ENCODE results near the gene SPANXA1.
"Not testable (repeated sequence)": the region's sequence is repeated elsewhere in the genome, so short reads cannot be mapped to it uniquely, and the experiment has no call there.

The SPANXA1 gene, protein sequence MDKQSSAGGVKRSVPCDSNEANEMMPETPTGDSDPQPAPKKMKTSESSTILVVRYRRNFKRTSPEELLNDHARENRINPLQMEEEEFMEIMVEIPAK

DNA sequence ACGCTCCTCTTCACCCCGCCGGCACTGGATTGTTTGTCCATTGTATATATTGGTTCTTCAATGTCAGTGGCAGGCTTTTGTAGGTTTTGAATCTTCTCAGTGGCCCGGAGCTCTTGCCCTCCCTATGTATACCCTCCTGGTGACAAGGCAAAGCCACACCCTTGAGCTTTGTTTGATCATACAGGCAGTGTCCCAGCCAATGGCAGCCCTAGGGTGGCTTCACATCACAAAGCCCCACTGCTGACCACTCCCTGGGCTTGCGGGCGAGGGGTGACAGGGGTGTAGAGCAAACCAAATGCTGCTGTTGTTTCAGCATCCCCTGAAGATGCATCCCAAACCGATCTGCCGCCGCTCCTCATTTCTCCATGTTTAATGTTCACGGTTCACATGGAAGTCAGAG, at the start of gene SPANXA1:
Gene SPANXA1, minus strand, starts transcription at position 101 of the 400 bp plus-strand sequence. Its CDS starts 60 bp downstream, at position 41.
- not testable (repeated sequence) for H3K4me3 ChIP-seq (replicated peaks in 1 of 2; ENCODE audit: low read depth in 2 of 2, low read length in 2 of 2); DNase-seq (ENCODE audit: low read depth in 2 of 2)

DNA sequence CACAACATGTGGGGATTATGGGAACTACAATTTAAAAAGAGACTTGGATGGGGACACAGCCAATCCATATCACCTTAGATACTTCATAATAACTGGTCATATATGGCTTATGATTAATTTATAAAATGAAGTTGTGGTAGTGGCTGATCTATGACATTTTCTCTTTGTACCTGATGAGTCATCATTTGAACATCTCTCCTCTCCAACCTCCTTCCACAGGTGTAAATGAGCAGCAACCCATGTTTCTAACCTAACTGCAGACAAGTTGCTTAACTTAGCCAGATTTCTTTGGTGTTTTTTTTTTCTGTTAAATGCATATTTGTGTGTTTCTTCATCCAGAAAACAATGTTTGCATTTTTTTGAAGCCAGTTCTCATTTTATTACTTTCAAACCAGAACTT, 47.6 kb upstream of the SPANXA1 start:
- DNase-seq (ENCODE audit: low read depth in 2 of 2) = peak in 1 of 2 donors; percentile 0
- H3K4me3 ChIP-seq (replicated peaks in 1 of 2; ENCODE audit: low read depth in 2 of 2, low read length in 2 of 2) = no peak overlapping the region
- TF ChIP-seq, protein P1, sequence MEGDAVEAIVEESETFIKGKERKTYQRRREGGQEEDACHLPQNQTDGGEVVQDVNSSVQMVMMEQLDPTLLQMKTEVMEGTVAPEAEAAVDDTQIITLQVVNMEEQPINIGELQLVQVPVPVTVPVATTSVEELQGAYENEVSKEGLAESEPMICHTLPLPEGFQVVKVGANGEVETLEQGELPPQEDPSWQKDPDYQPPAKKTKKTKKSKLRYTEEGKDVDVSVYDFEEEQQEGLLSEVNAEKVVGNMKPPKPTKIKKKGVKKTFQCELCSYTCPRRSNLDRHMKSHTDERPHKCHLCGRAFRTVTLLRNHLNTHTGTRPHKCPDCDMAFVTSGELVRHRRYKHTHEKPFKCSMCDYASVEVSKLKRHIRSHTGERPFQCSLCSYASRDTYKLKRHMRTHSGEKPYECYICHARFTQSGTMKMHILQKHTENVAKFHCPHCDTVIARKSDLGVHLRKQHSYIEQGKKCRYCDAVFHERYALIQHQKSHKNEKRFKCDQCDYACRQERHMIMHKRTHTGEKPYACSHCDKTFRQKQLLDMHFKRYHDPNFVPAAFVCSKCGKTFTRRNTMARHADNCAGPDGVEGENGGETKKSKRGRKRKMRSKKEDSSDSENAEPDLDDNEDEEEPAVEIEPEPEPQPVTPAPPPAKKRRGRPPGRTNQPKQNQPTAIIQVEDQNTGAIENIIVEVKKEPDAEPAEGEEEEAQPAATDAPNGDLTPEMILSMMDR (IDR thresholded peaks at IDR 0.05; ENCODE audit: low read depth, low read length) = no peak

DNA sequence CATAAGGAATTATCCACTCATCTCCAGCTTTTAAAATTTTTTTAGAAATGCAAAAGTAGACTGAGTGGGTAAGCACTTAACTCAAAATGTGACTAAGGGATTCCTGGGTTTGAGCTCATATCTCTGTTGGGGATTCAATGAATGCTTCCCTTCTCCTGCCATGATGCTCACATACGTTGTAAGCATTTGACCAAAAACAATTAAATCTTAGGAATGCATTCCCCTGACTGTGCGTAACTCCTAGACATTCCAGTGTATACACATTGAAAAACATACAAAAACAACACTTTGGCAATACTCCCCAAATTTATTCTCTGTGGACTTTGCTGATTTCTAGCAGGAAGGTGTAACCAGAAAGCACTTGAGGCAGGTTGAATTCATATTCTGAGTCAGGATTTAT, 34.8 kb upstream of the SPANXA1 start:
- DNase-seq (ENCODE audit: low read depth in 2 of 2) = peak in 1 of 2 donors; percentile 69
- TF ChIP-seq, protein P1 (IDR thresholded peaks at IDR 0.05; ENCODE audit: low read depth, low read length) = no peak

DNA sequence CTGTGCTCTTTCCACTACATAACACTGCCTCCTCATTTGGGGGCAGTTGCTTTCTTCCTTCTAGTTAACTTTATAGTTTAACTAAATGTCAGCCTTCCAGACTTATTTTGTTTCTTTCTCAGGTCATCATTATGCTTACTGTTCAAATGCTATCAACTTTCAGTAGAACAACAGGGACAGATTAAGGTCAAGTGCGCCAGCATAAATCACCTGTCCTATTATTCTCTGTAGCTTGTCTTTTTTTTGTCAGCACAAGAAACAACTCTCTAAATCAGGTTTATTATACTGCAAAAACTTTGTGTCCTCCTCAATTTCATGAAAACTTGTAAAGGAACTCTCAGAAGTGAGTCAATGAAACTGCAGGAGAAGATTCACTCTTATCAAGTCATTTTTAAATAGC, 24.6 kb upstream of the SPANXA1 start:
- TF ChIP-seq, protein P1 (IDR thresholded peaks at IDR 0.05; ENCODE audit: low read depth, low read length) = no peak
- DNase-seq (ENCODE audit: low read depth in 2 of 2) = no peak
- no peak overlapping the region for H3K4me3 ChIP-seq (replicated peaks in 1 of 2; ENCODE audit: low read depth in 2 of 2, low read length in 2 of 2)

More for the DNA sequence above, 34.8 kb upstream of the SPANXA1 start:
- no peak overlapping the region for H3K4me3 ChIP-seq (replicated peaks in 1 of 2; ENCODE audit: low read depth in 2 of 2, low read length in 2 of 2)

DNA sequence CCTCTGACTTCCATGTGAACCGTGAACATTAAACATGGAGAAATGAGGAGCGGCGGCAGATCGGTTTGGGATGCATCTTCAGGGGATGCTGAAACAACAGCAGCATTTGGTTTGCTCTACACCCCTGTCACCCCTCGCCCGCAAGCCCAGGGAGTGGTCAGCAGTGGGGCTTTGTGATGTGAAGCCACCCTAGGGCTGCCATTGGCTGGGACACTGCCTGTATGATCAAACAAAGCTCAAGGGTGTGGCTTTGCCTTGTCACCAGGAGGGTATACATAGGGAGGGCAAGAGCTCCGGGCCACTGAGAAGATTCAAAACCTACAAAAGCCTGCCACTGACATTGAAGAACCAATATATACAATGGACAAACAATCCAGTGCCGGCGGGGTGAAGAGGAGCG, 4.9 kb upstream of the SPANXA1 start, which contains the start of gene SPANXA2:
Gene SPANXA2, plus strand, starts transcription at position 301 of the 400 bp plus-strand sequence. Its CDS starts 60 bp downstream, at position 361.
- not testable (repeated sequence) for DNase-seq (ENCODE audit: low read depth in 2 of 2)

DNA sequence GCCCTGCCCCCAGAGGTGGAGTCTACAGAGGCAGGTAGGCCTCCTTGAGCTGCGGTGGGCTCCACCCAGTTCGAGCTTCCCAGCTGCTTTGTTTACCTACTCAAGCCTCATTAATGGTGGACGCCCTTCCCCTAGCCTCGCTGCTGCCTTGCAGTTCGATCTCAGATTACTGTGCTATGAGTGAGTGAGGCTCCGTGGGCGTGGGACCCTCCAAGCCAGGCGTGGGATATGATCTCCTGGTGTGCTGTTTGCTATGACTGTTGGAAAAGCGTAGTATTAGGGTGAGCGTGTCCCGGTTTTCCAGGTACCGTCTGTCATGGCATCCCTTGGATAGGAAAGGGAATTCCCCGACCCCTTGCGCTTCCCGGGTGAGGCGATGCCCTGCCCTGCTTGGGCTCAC, 42.0 kb downstream of the SPANXA1 start:
- not testable (repeated sequence) for H3K4me3 ChIP-seq (replicated peaks in 1 of 2; ENCODE audit: low read depth in 2 of 2, low read length in 2 of 2); DNase-seq (ENCODE audit: low read depth in 2 of 2)

More for the DNA sequence above, 4.9 kb upstream of the SPANXA1 start, which contains the start of gene SPANXA2:
- H3K4me3 ChIP-seq (replicated peaks in 1 of 2; ENCODE audit: low read depth in 2 of 2, low read length in 2 of 2) = not testable (repeated sequence)
